Liver (tissue), 9 donors: ENCODE data around the gene C16orf92. TPM values are rescaled to one million over a fixed set of nuclear protein-coding genes. Genes with fewer than 3 reads are reported as not detected.
"Not testable (repeated sequence)": the region's sequence is repeated elsewhere in the genome, so short reads cannot be mapped to it uniquely, and the experiment has no call there.

ENCODE experiments used
- DNase-seq: peaks from one replicate; pipeline ENCODE4 v3.0.0-alpha.2; 2017; ENCODE audit warnings: low spot score
- H3K27ac ChIP-seq, 2 donors: one replicate each; pipeline ENCODE4 v1.7.0; 2013; ENCODE audit warnings: inconsistent platforms in 2 of 2, low read length in 2 of 2, control low read depth in 1 of 2, low read depth in 1 of 2, mild to moderate bottlenecking in 1 of 2
- H3K27me3 ChIP-seq, 4 donors: one replicate each; pipeline versions ENCODE4 v1.6.1 to v1.7.0; 2013; ENCODE audit warnings: low read length in 3 of 4, inconsistent platforms in 1 of 4, mild to moderate bottlenecking in 1 of 4, moderate library complexity in 1 of 4; ENCODE audit not compliant: control insufficient read depth in 4 of 4, insufficient read depth in 4 of 4
- H3K36me3 ChIP-seq, 4 donors: one replicate each; pipeline versions ENCODE4 v1.6.1 to v1.7.0; 2013; ENCODE audit warnings: low read length in 3 of 4, mild to moderate bottlenecking in 3 of 4, low read depth in 1 of 4, moderate library complexity in 1 of 4; ENCODE audit not compliant: control insufficient read depth in 4 of 4, insufficient read depth in 3 of 4
- H3K4me1 ChIP-seq, 4 donors: one replicate each; pipeline versions ENCODE4 v1.6.1 to v1.7.0; 2013; ENCODE audit warnings: low read length in 3 of 4, mild to moderate bottlenecking in 3 of 4, moderate library complexity in 1 of 4; ENCODE audit not compliant: control insufficient read depth in 4 of 4, insufficient read depth in 4 of 4
- H3K4me3 ChIP-seq, 3 donors: one replicate each; pipeline versions ENCODE4 v1.6.1 to v1.7.0; 2013; ENCODE audit warnings: low read length in 3 of 3, control low read depth in 1 of 3, low read depth in 1 of 3, mild to moderate bottlenecking in 1 of 3
- H3K9ac ChIP-seq, 2 donors: one replicate each; pipeline ENCODE4 v1.7.0; 2013; ENCODE audit warnings: low read length in 2 of 2, mild to moderate bottlenecking in 2 of 2, moderate library complexity in 2 of 2, control low read depth in 1 of 2, low read depth in 1 of 2
- H3K9me3 ChIP-seq, 4 donors: one replicate each; pipeline versions ENCODE4 v1.6.1 to v1.7.0; 2013; ENCODE audit warnings: low read length in 3 of 4; ENCODE audit not compliant: control insufficient read depth in 4 of 4
- EGR1 ChIP-seq, 2 donors: IDR thresholded peaks; 2 replicates each; pipeline ENCODE4 v1.6.1; 2016 to 2018; ENCODE audit warnings: antibody characterized with exemption in 2 of 2, low read depth in 2 of 2
- FOXA1 ChIP-seq: IDR thresholded peaks from 2 replicates; pipeline ENCODE4 v1.6.1; 2016; ENCODE audit warnings: antibody characterized with exemption
- FOXA2 ChIP-seq: IDR thresholded peaks from 2 replicates; pipeline ENCODE4 v1.6.1; 2016; ENCODE audit warnings: antibody characterized with exemption
- GABPA ChIP-seq, 2 donors: IDR thresholded peaks in 1 of 2; conservative IDR thresholded peaks in 1 of 2; 2 replicates each; pipeline ENCODE4 v1.6.1; 2016; ENCODE audit warnings: antibody characterized with exemption in 2 of 2, mild to moderate bottlenecking in 1 of 2, moderate library complexity in 1 of 2
- HNF4A ChIP-seq, 2 donors: conservative IDR thresholded peaks; 2 replicates each; pipeline ENCODE4 v1.6.1; 2016; ENCODE audit warnings: antibody characterized with exemption in 2 of 2, mild to moderate bottlenecking in 2 of 2
- HNF4G ChIP-seq: IDR thresholded peaks from 2 replicates; pipeline ENCODE4 v1.6.1; 2016; ENCODE audit warnings: antibody characterized with exemption
- JUND ChIP-seq, 2 donors: IDR thresholded peaks; 2 replicates each; pipeline ENCODE4 v1.6.1; 2016; ENCODE audit warnings: antibody characterized with exemption in 2 of 2
- RAD21 ChIP-seq, 2 donors: IDR thresholded peaks; 2 replicates each; pipeline ENCODE4 v1.6.1; 2016; ENCODE audit warnings: antibody characterized with exemption in 2 of 2, mild to moderate bottlenecking in 2 of 2
- RXRA ChIP-seq, 2 donors: IDR thresholded peaks; 2 replicates each; pipeline ENCODE4 v1.6.1; 2017 to 2018; ENCODE audit warnings: antibody characterized with exemption in 2 of 2, mild to moderate bottlenecking in 1 of 2
- TAF1 ChIP-seq: conservative IDR thresholded peaks from 2 replicates; pipeline ENCODE4 v1.6.1; 2016; ENCODE audit warnings: antibody characterized with exemption, mild to moderate bottlenecking
- WGBS: extraction: QIAGEN DNeasy Blood & Tissue Kit; methylation state at CpG from one replicate; pipeline ENCODE4 v1.1.7; 2013; 5-methylcytosine and 5-hydroxymethylcytosine counted together
- polyA plus RNA-seq, 2 donors: library from polyadenylated mRNA; stranded (reverse) in 1 of 2; unstranded in 1 of 2; fragments of 200-250 nt in 1 of 2; fragments of >200 nt in 1 of 2; fragmentation: Nextera tagmentation in 1 of 2; extraction: Ambion mirVana in 1 of 2; gene quantifications; one replicate each; pipeline versions ENCODE4 v1.2.1 to v1.2.3, GENCODE V29; 2013 to 2015
- total RNA-seq, 2 donors: library from RNA; depleted of rRNA; stranded (reverse); fragments of >200 nt; gene quantifications; one replicate each; pipeline ENCODE4 v1.2.3, GENCODE V29; 2014
- TF ChIP-seq, protein P1 (sequence below): fragments of 150-350 bp; IDR thresholded peaks from 2 replicates; pipeline ENCODE4 v1.5.1; 2017; ENCODE audit warnings: improper control_type of control experiment, low read depth, low read length; ENCODE audit not compliant: missing input control
- TF ChIP-seq, protein P2 (sequence below): IDR thresholded peaks from 2 replicates; pipeline ENCODE4 v1.6.1; 2016; ENCODE audit warnings: antibody characterized with exemption
- TF ChIP-seq, protein P3 (sequence below): IDR thresholded peaks from 2 replicates; pipeline ENCODE4 v1.6.1; 2016; ENCODE audit warnings: antibody characterized with exemption
- TF ChIP-seq, protein P4 (sequence below): IDR thresholded peaks from 2 replicates; pipeline ENCODE4 v1.6.1; 2016; ENCODE audit warnings: antibody characterized with exemption, mild to moderate bottlenecking
- donor health status: healthy.
- donor health status: healthy.
- donor health status: healthy.
- donor health status: healthy.
- donor health status: healthy.

Gene C16orf92
- total and polyA plus RNA-seq, 4 donors = not detected

DNA sequence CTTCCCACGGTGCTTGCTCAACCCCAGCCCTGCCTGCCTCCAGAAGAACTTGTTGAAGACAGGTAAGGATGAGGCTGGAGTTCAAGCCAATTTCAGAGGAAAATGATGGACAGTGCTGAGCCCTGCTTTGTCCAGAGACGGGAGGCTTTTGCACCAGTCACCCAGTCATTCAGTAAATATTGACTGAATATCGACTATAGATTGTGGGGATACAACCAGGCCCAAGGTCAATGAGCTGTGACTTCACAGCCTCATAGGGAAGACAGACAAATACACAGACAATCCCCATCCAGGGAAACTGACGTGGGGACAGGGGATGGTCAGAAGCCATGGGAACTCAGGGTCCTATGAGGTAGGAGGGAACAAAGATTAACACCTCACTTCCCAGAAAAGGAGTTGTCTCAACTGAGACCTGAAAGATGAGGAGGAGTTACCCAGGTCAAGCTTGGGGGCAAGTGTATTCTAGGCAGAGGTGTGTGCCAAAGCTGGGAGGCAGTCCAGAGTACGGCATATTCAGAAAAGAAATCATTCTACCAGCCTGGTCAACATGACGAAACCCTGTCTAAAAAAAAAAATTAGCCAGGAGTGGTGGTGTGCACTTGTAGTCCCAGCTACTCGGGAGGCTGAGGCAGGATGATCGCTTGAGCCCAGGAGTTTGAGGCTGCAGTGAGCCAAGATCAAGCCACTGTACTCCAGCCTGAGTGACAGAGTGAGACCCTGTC, 6.3 kb upstream of the C16orf92 start:
- H3K9me3 ChIP-seq = no peaks in the 10 kb centered on the region
- no peak overlapping the region for H3K27ac ChIP-seq
- 52% methylated on average over 8 of the region's 8 CpGs for WGBS
- no peak for DNase-seq
- no peaks in the 10 kb centered on the region for H3K36me3 ChIP-seq
- H3K27me3 ChIP-seq = peaks cover 0 to 4% (median under 1%) of the 10 kb centered on the region in 4 donors
- peaks cover under 1 to 7% (median 4%) of the 10 kb centered on the region in 4 donors for H3K4me1 ChIP-seq
- H3K4me3 ChIP-seq = no peak overlapping the region
- H3K9ac ChIP-seq = no peak overlapping the region
- no peak for TF ChIP-seq FOXA2
- no peak for TF ChIP-seq HNF4G
- TF ChIP-seq JUND (IDR thresholded peaks at IDR 0.05) = no peak
- TF ChIP-seq, protein P1, sequence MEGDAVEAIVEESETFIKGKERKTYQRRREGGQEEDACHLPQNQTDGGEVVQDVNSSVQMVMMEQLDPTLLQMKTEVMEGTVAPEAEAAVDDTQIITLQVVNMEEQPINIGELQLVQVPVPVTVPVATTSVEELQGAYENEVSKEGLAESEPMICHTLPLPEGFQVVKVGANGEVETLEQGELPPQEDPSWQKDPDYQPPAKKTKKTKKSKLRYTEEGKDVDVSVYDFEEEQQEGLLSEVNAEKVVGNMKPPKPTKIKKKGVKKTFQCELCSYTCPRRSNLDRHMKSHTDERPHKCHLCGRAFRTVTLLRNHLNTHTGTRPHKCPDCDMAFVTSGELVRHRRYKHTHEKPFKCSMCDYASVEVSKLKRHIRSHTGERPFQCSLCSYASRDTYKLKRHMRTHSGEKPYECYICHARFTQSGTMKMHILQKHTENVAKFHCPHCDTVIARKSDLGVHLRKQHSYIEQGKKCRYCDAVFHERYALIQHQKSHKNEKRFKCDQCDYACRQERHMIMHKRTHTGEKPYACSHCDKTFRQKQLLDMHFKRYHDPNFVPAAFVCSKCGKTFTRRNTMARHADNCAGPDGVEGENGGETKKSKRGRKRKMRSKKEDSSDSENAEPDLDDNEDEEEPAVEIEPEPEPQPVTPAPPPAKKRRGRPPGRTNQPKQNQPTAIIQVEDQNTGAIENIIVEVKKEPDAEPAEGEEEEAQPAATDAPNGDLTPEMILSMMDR = no peak
- no peak for TF ChIP-seq EGR1 (IDR thresholded peaks at IDR 0.05; ENCODE audit: low read depth in 2 of 2)
- no peak for TF ChIP-seq RAD21 (IDR thresholded peaks at IDR 0.05)
- no peak for TF ChIP-seq HNF4A (conservative IDR thresholded peaks at IDR 0.05)
- no peak for TF ChIP-seq GABPA (IDR thresholded peaks at IDR 0.05 in 1 of 2, conservative IDR thresholded peaks at IDR 0.05 in 1 of 2)
- TF ChIP-seq FOXA1 = no peak
- TF ChIP-seq, protein P2, sequence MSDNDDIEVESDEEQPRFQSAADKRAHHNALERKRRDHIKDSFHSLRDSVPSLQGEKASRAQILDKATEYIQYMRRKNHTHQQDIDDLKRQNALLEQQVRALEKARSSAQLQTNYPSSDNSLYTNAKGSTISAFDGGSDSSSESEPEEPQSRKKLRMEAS = no peak
- TF ChIP-seq, protein P3, sequence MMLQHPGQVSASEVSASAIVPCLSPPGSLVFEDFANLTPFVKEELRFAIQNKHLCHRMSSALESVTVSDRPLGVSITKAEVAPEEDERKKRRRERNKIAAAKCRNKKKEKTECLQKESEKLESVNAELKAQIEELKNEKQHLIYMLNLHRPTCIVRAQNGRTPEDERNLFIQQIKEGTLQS = no peak
- TF ChIP-seq, protein P4, sequence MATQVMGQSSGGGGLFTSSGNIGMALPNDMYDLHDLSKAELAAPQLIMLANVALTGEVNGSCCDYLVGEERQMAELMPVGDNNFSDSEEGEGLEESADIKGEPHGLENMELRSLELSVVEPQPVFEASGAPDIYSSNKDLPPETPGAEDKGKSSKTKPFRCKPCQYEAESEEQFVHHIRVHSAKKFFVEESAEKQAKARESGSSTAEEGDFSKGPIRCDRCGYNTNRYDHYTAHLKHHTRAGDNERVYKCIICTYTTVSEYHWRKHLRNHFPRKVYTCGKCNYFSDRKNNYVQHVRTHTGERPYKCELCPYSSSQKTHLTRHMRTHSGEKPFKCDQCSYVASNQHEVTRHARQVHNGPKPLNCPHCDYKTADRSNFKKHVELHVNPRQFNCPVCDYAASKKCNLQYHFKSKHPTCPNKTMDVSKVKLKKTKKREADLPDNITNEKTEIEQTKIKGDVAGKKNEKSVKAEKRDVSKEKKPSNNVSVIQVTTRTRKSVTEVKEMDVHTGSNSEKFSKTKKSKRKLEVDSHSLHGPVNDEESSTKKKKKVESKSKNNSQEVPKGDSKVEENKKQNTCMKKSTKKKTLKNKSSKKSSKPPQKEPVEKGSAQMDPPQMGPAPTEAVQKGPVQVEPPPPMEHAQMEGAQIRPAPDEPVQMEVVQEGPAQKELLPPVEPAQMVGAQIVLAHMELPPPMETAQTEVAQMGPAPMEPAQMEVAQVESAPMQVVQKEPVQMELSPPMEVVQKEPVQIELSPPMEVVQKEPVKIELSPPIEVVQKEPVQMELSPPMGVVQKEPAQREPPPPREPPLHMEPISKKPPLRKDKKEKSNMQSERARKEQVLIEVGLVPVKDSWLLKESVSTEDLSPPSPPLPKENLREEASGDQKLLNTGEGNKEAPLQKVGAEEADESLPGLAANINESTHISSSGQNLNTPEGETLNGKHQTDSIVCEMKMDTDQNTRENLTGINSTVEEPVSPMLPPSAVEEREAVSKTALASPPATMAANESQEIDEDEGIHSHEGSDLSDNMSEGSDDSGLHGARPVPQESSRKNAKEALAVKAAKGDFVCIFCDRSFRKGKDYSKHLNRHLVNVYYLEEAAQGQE = no peak
- TF ChIP-seq RXRA (IDR thresholded peaks at IDR 0.05) = no peak
- no peak for TF ChIP-seq TAF1

DNA sequence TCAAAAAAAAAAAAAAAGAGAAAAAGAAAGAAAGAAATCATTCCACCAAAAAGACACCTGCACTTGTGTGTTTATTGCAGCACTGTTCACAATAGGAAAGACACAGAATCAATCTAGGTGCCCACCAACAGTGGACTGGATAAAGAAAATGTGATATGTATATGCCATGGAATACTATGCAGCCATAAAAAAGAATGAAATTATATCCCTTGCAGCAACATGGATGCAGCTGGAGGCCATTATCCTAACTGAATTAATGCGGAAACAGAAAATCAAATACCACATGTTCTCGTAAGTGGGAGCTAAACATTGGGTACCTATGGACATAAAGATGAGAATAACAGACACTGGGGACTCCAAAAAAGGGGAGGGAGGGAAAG, 5.7 kb upstream of the C16orf92 start:
- Histone ChIP-seq H3K4me1 (peaks cover 2 to 8% (median 4%) of the 10 kb centered on the region in 4 donors), H3K36me3 (no peaks in the 10 kb centered on the region), H3K9ac (no peak overlapping the region), H3K27me3 (peaks cover 0 to under 1% (median 0%) of the 10 kb centered on the region in 4 donors), H3K27ac (no peak overlapping the region), H3K9me3 (no peaks in the 10 kb centered on the region), H3K4me3 (no peak overlapping the region)
- DNase-seq = no peak
- no peak for TF ChIP-seq HNF4A (conservative IDR thresholded peaks at IDR 0.05)
- WGBS = 94% methylated on average over 2 of the region's 2 CpGs

DNA sequence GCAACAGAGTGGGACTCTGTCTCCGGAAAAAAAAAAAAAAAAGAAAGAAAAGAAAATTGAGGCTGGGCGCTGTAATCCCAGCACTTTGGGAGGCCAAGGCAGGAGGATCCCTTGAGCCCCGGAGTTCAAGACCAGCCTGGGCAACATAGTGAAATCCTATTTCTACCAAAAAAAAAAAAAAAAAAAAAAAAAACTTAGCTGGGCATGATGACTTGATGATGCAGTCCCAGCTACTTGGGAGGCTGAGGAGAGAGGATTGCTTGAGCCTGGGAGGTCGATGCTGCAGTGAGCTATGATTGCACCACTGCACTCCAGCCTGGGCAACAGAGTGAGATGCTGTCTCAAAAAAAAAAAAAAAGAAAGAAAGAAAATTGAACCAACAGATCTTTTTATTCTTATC, 5.1 kb upstream of the C16orf92 start:
- not testable (repeated sequence) for H3K27me3 ChIP-seq, H3K4me3 ChIP-seq, DNase-seq, H3K36me3 ChIP-seq, H3K9ac ChIP-seq, H3K27ac ChIP-seq, H3K4me1 ChIP-seq, H3K9me3 ChIP-seq
- WGBS = 84% methylated on average over 4 of the region's 4 CpGs
